NB4 (cell line): ENCODE results near the gene CCT3.

Experiments
- DNase-seq: peaks from one replicate; pipeline ENCODE4 v3.0.0; 2010; ENCODE audit warnings: low read depth
- H3K4me3 ChIP-seq: one replicate; pipeline ENCODE4 v1.5.1; 2011; ENCODE audit warnings: mild to moderate bottlenecking, low read depth, low read length, moderate library complexity
- MYC ChIP-seq: IDR thresholded peaks from 2 replicates; pipeline ENCODE4 v1.6.1; 2011; ENCODE audit warnings: low read depth, low read length
- POLR2A ChIP-seq: IDR thresholded peaks from 2 replicates; pipeline ENCODE4 v1.6.1; 2011; ENCODE audit warnings: mild to moderate bottlenecking; ENCODE audit not compliant: insufficient read length; ENCODE audit errors: extremely low read depth
- TF ChIP-seq, protein P1 (sequence below): IDR thresholded peaks from 2 replicates; pipeline ENCODE4 v1.6.1; 2011; ENCODE audit warnings: low read depth, low read length
- TF ChIP-seq, protein P2 (sequence below): IDR thresholded peaks from one replicate; pipeline ENCODE4 v1.5.1; 2012; ENCODE audit warnings: low read depth, low read length

Gene CCT3

GRCh38 chr1:156376958-156377919, 39.1 kb upstream of the CCT3 start:
- no peak overlapping the region for H3K4me3 ChIP-seq
- peak; percentile 44 for DNase-seq
- TF ChIP-seq MYC, result no peak
- no peak for TF ChIP-seq POLR2A
- TF ChIP-seq, protein P1, sequence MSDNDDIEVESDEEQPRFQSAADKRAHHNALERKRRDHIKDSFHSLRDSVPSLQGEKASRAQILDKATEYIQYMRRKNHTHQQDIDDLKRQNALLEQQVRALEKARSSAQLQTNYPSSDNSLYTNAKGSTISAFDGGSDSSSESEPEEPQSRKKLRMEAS, result no peak
- TF ChIP-seq, protein P2, sequence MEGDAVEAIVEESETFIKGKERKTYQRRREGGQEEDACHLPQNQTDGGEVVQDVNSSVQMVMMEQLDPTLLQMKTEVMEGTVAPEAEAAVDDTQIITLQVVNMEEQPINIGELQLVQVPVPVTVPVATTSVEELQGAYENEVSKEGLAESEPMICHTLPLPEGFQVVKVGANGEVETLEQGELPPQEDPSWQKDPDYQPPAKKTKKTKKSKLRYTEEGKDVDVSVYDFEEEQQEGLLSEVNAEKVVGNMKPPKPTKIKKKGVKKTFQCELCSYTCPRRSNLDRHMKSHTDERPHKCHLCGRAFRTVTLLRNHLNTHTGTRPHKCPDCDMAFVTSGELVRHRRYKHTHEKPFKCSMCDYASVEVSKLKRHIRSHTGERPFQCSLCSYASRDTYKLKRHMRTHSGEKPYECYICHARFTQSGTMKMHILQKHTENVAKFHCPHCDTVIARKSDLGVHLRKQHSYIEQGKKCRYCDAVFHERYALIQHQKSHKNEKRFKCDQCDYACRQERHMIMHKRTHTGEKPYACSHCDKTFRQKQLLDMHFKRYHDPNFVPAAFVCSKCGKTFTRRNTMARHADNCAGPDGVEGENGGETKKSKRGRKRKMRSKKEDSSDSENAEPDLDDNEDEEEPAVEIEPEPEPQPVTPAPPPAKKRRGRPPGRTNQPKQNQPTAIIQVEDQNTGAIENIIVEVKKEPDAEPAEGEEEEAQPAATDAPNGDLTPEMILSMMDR, result no peak

DNA sequence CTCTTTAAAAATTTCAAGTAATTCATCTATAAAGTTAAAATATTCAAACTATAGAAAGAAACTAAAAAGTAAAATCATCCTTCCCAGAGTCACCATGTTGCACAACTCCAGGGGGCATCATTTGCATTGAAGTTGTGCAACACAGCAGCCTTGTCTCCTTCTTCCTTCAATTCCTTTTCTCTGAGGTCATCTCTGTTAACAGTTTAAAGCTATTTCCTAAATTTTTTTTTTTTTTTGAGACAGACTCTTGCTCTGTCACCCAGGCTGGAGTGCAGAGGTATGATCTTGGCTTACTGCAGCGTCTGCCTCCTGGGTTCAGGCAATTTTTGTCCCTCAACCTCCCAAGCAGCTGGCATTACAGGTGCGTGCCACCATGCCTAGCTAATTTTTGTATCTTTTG, 38.1 kb upstream of the CCT3 start:
- peak; percentile 57 for DNase-seq
- H3K4me3 ChIP-seq, result no peak overlapping the region
- TF ChIP-seq POLR2A (no peak), MYC (no peak)
- TF ChIP-seq, protein P2, result no peak
- TF ChIP-seq, protein P1, result no peak

- TF ChIP-seq, protein P1, result no peak
- TF ChIP-seq POLR2A (no peak), MYC (no peak)
- TF ChIP-seq, protein P2, result no peak
- H3K4me3 ChIP-seq, result no peak overlapping the region
- DNase-seq, result no peak
These were observed 35.5 kb upstream of the CCT3 start for GRCh38 chr1:156373546-156373945.

DNA sequence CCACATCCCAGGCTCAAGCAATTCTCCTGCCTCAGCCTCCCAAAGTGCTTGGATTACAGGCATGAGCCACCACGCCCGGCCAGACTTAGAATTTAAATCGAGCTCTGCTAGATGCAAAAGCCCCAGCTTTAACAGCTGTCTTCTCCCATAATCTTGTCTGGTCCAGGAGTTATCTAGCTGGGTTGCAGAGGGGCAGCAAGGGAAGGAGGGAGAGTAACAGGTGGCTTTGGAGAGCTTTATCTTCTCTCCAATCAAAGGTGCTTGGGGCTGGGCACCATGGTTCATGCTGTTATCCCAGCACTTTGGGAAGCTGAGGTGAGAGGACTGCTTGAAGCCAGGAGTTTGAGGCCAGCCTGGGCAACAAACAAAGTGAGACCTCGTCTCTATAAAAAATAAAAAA, 34.8 kb upstream of the CCT3 start:
- H3K4me3 ChIP-seq, result no peak overlapping the region
- DNase-seq, result no peak
- TF ChIP-seq, protein P1, result no peak
- TF ChIP-seq MYC (no peak), POLR2A (no peak)
- TF ChIP-seq, protein P2, result no peak

DNA sequence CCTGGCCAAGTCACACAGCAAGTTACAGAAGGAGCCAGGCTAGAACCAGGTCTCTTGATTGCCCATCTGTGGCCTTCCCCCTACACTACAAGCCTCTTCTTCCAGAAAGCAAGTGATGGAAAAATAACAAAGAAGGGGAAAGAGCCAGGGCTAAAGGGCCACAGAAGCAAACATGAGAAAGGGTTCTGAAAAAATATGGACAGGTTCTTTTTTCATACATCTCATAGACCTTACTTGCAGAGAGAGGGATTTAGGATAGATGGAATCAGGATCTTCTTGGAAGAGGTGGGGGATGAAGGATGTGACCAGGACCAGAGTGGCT, 34.1 kb upstream of the CCT3 start:
- no peak overlapping the region for H3K4me3 ChIP-seq
- TF ChIP-seq MYC, result no peak
- TF ChIP-seq POLR2A, result no peak
- TF ChIP-seq, protein P1, result no peak
- TF ChIP-seq, protein P2, result no peak
- no peak for DNase-seq
